HG02981 (cell line): ENCODE results near the gene FAM228B.
A peak's percentile ranks its signal among the peaks of the same experiment; 100 is the strongest.
"Not testable (repeated sequence)": the region's sequence is repeated elsewhere in the genome, so short reads cannot be mapped to it uniquely, and the experiment has no call there.

ENCODE experiments used
- ATAC-seq: cut with Tn5 transposase; IDR thresholded peaks from one replicate; pipeline ENCODE4 v1.9.1; 2021; ENCODE audit warnings: mild to moderate bottlenecking, moderate library complexity; ENCODE audit not compliant: unreplicated experiment

The FAM228B gene

DNA sequence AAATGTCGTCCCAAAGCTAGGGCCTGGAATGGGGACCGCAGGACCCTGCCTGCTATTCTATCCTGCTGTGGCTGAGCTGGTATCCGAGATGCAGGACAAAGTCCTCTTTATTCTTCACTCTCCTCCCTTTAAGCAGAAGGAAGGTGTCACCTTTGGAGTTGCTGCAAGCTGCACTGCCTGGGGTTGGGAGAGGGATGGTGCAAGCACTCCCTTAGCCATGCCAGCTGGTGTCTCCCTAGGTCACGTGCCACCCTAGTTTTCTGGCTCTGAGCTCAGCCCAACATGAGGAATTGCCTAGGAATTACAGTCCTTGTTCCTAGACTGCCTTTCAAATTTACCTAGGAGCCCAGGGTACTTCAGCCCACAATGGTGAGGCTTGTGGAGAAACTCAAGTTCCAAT lies 30.2 kb downstream of the FAM228B start:
- no peak for ATAC-seq

DNA sequence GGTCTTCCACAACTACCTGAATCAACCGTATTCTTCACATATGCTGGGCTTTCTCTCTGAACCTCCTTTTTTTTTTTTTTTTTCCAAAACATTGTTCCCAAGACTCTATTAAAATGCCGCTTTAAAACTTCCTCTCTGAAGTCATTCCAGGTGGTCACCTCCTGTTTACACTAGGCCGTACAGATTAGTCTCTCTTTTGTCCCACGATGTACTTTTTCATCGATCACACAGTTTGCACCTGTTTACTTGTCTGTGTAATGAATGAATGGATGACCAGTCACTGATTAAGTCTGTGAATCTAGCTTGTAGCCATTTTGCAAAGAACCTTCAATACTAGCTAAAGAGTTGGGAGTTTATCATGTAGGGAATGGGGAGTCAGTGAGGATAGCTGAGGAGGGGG lies 34.9 kb downstream of the FAM228B start:
- no peak for ATAC-seq

DNA sequence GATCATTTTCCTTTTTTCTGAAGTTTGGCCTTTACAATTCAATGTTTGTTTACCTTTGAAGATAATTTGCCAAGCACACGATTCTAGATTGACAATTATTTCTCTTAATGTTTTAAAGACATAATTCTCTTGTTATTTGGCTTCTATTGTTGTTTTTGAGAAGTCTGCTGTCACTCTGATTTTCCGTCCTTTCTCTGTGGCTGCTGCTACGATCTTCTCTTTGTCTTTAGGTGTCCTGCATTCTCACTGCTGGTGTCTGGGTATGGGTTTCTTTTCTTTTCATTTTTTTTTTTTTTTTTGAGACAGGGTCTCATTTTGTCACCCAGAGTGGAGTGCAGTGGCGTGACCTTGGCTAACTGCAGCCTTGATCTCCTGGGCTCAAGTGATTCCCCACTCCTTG lies 36.4 kb downstream of the FAM228B start:
- ATAC-seq, result no peak

DNA sequence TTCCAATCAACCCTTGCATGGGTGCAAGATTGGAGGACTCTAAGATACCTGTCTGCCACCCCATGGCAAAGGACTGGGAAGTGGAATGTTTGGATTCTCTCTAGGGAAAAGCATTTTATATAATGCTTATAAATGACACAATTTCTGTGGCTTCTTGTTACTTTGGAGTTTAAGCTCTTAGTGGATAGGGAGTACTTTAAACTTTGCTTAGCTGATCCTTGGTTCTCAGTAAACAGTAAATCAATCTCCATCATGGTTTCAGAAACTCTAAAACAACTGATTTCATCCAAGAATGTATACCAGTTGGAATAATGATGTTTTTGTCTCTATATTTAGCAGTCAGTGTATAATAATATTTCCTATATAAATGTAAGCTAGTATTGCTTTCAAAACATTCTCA lies 37.5 kb downstream of the FAM228B start:
- ATAC-seq, result no peak

GRCh38 chr2:24162494-24162893 lies 39.2 kb downstream of the FAM228B start:
- ATAC-seq, result no peak

DNA sequence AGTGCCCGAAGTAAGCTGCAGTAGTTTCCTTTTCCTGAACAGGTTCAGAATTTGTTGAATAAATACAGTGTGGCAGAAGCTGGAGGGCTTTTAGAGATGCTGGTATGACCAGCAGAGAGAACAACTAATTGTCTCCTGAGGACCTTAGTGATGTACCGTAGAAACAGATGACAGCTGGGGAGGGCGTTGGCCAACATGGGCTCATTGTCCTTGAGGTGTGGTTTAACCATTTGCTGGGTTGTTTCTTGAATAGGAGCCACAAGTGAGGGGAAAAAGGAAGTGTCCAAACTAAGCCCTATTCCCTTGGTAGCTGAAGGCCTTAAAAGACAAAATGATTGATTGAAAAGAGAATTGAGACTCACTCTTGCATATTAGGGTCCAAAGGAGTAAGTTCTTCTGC lies 39.9 kb downstream of the FAM228B start:
- no peak for ATAC-seq

- no peak for ATAC-seq
These were observed 40.3 kb downstream of the FAM228B start for GRCh38 chr2:24163601-24164000.

GRCh38 chr2:24164416-24164973 lies 41.2 kb downstream of the FAM228B start:
- ATAC-seq, result peak; percentile 48

- ATAC-seq, result no peak
These were observed 45.8 kb downstream of the FAM228B start for GRCh38 chr2:24169023-24169422.

DNA sequence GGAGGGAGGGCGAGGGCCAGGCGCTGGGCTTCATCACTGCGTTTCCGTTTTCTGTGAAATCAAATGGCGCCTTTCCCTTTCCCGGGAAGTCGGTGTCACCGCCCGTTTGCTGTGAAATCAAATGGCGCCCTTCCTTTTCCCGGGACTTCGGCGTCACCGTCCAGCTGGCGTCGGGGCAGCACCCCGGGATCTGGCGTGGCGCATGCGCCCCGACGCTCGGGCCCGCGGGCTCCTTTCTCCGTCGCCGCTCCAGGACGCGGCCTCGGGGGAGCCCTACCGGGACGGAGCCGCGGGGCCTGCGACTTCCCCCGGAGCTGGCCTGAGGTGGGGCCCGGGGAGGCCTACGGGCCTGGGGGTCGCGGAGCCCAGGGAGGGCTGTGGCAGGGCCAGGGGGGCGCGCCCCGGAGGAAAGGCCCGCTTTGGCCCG lies 51.6 kb downstream of the FAM228B start, which contains the start of gene FAM228A:
Gene FAM228A (plus strand): TSS at position 203 of the 427 bp plus-strand sequence. CDS start 428 bp downstream, outside the sequence.
- no peak for ATAC-seq

- no peak for ATAC-seq
These were observed 52.4 kb downstream of the FAM228B start for GRCh38 chr2:24175631-24176187.

DNA sequence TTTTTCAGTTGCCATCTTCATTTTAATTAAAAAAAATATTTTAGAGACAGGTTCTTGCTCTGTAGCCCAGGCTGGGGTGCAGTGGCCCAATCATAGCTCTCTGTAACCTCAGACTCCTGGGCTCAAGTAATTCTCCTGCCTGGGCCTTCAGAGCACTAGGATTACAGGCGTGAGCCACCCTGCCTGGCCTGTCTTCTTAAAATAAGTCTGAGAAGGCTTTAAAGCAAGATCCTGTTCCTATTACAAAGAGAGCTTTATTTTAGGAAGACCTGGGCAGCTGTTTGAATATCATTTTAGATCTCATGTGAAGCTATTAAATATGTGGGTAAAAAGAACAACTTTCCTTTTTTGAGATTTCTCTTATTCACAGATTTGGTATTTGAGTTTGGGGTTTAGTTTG lies 53.1 kb downstream of the FAM228B start:
- ATAC-seq, result no peak

DNA sequence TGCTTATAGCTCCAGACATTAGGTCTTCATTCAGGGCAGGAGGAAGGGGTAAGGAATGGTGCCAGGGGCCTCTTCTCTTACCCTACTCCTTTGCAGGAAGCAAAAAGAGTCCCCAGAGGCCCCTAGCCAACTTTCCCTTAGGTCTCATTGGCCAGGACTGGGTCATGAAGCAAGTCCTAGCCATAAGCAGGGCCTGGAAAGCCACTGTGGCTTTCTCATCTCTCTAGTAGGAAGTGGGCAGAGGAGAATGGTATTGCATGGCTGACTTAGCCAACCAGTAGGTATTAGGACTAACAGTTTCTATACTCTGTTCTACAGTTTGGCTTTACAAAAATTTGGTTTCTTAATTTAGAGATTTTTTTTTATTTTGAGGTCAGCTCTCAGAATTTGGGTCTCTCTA lies 56.4 kb downstream of the FAM228B start:
- ATAC-seq, result no peak

DNA sequence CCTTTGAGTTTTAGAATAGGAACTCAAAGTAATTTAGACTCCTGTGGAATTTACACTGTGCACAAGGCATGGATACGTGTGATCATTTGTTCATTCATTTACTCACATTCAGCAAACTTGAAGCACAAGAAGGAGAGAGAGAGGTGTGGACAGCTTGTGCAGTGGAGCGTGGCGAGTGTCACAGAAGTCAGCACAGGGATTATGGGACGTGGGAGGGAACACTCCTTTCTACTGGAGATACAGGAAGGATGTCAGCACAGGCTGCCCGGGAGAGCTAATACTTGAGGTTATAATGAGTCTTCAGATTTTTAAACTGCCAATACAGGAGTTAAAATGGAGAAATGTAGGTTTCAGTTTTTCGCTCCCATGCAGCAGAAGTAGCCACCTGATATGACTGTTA lies 58.6 kb downstream of the FAM228B start:
- ATAC-seq, result no peak

GRCh38 chr2:24182507-24182906 lies 59.2 kb downstream of the FAM228B start:
- no peak for ATAC-seq

DNA sequence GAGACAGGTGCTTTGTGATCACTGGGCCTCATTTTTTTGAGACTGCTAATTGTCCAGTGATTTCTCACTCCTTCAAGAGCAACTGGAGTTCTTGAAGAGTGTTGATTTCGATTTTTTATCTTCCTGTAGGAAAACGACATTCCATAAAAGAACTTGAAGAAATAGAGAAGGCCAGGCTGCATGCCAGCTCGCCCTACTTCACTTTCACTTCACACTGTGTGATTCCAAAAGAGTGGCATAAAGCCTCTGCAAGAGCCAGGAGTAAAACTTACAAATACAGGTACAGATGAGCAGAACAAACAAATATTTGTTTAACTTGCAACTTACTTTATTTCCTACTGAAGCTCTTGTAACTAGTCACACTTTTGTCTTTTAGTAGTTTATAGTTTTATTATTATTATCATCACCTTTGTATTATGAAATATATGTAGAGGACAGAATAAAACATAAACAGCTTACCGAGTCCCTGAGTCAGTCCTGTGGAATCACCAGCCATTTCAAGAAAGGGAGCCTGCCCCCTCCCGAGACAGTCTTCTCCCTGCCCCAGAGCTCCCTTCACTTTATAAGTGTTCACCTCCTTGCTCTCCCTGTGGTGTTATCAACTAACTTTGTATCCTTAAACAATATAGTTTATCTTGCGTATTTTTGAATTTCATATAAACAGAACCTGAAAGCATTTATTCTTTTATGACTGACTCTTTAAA lies 60.2 kb downstream of the FAM228B start:
- ATAC-seq, result no peak

DNA sequence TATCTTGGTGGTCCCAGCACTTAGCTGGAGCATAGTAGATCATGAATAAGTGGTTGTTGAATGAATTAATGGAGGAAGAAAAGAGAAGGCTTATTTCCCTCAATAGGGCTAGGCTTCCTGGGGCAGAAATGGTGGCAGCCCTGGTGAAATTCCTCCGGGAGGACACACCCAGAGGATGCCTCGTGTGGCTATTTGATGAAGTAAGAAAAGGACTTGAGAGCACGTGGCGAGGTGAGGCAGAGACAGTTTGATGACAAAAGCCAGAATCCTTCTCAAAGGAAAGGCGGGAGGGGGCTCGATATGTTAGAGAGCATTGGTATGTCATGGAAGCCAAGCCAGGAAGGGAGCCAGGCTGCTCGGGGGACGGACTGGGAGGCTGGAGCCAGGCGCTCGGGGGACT lies 66.3 kb downstream of the FAM228B start:
- ATAC-seq, result no peak

GRCh38 chr2:24190503-24190902 lies 67.2 kb downstream of the FAM228B start:
- ATAC-seq, result no peak

- no peak for ATAC-seq
These were observed 67.9 kb downstream of the FAM228B start for GRCh38 chr2:24191156-24191555.

GRCh38 chr2:24191848-24192247 lies 68.6 kb downstream of the FAM228B start:
- ATAC-seq, result no peak

DNA sequence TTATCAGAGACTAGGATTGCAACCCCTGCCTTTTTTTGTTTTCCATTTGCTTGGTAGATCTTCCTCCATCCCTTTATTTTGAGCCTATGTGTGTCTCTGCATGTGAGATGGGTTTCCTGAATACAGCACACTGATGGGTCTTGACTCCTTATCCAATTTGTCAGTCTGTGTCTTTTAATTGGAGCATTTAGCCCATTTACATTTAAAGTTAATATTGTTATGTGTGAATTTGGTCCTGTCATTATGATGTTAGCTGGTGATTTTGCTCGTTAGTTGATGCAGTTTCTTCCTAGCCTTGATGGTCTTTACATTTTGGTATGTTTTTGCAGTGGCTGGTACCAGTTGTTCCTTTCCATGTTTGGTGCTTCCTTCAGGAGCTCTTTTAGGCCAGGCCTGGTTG lies 73.9 kb downstream of the FAM228B start:
- not testable (repeated sequence) for ATAC-seq

GRCh38 chr2:24199968-24200590 lies 76.8 kb downstream of the FAM228B start:
- no peak for ATAC-seq
